A673 (cell line): ENCODE results near the gene PTGDR. TPM values are rescaled to one million over a fixed set of nuclear protein-coding genes. Genes with fewer than 3 reads are reported as not detected.

Source experiments
- BruUV-seq: library from RNA; stranded (reverse); fragments of 400-500 nt; replicated peaks from 2 replicates; lab custom pipeline; 2021; lab: Mats Ljungman, UMichigan
- CTCF ChIA-PET: fragments of 300-600 bp; sonication (Branson Sonifier 250); formaldehyde crosslinking; loops from one replicate; lab custom pipeline; 2022; ENCODE audit warnings: antibody characterized with exemption; lab: Charles Lee
- POLR2A ChIA-PET: fragments of 300-600 bp; sonication (Branson Sonifier 250); formaldehyde crosslinking; loops from one replicate; lab custom pipeline; 2022; ENCODE audit warnings: antibody characterized with exemption; ENCODE audit not compliant: low non-redundant PET; lab: Charles Lee
- DNase-seq: peaks from one replicate; pipeline ENCODE4 v3.0.0-alpha.2; 2015; ENCODE audit warnings: low spot score
- H3K27ac ChIP-seq: fragments of 200-600 bp; sonication (generic); 2 replicates; pipeline ENCODE4 v1.5.1; 2016; ENCODE audit warnings: mixed run types, low read depth, mild to moderate bottlenecking, mixed read lengths, antibody characterized with exemption, low read length; ENCODE audit not compliant: poor library complexity, severe bottlenecking
- H3K27me3 ChIP-seq: fragments of 200-600 bp; sonication (generic); replicated peaks from 2 replicates; pipeline ENCODE4 v1.6.1; 2017; ENCODE audit warnings: mixed run types, low read depth, mild to moderate bottlenecking, mixed read lengths, antibody characterized with exemption, low read length; ENCODE audit not compliant: insufficient read depth, poor library complexity
- H3K36me3 ChIP-seq: fragments of 200-600 bp; sonication (generic); 2 replicates; pipeline ENCODE4 v1.6.1; 2016; ENCODE audit warnings: mixed run types, mild to moderate bottlenecking, mixed read lengths, antibody characterized with exemption, low read length; ENCODE audit not compliant: insufficient read depth, poor library complexity, severe bottlenecking
- H3K4me1 ChIP-seq: fragments of 200-600 bp; sonication (generic); 2 replicates; pipeline ENCODE4 v1.6.1; 2017; ENCODE audit warnings: mixed run types, mild to moderate bottlenecking, mixed read lengths, antibody characterized with exemption, low read length; ENCODE audit not compliant: insufficient read depth, poor library complexity, severe bottlenecking
- H3K4me3 ChIP-seq: fragments of 200-600 bp; sonication (generic); 2 replicates; pipeline ENCODE4 v1.5.1; 2016; ENCODE audit warnings: low read depth, mixed run types, mild to moderate bottlenecking, mixed read lengths, low read length; ENCODE audit not compliant: poor library complexity, severe bottlenecking
- H3K9me3 ChIP-seq: fragments of 200-600 bp; sonication (generic); 2 replicates; pipeline ENCODE4 v1.6.1; 2016; ENCODE audit warnings: mixed run types, low read depth, mild to moderate bottlenecking, mixed read lengths, antibody characterized with exemption, low read length; ENCODE audit not compliant: poor library complexity, severe bottlenecking
- EZH2 ChIP-seq: fragments of 200-600 bp; sonication (generic); IDR thresholded peaks from 2 replicates; pipeline ENCODE4 v1.6.1; 2017; ENCODE audit warnings: borderline replicate concordance, low read depth, mild to moderate bottlenecking, mixed read lengths, antibody characterized with exemption, low read length; ENCODE audit not compliant: poor library complexity, severe bottlenecking
- intact Hi-C: fragments of 100-400 bp; cut with micrococcal nuclease; formaldehyde crosslinking; loops from one replicate; pipeline ENCODE4 v1.10.0; 2022; ENCODE audit not compliant: unreplicated experiment
- total RNA-seq: library from RNA; stranded (reverse); gene quantifications from 2 replicates; pipeline ENCODE4 v1.2.3, GENCODE V29; 2021
- TF ChIP-seq, protein P1 (sequence below): fragments of 300-800, 200-600 bp; sonication (generic); conservative IDR thresholded peaks from 2 replicates; pipeline ENCODE4 v1.5.1; 2017; ENCODE audit warnings: low read depth, mild to moderate bottlenecking, antibody characterized with exemption, low read length, moderate library complexity, mixed read lengths

PTGDR gene
- total RNA-seq, 1 experiment from 2014 or later, result not detected

DNA sequence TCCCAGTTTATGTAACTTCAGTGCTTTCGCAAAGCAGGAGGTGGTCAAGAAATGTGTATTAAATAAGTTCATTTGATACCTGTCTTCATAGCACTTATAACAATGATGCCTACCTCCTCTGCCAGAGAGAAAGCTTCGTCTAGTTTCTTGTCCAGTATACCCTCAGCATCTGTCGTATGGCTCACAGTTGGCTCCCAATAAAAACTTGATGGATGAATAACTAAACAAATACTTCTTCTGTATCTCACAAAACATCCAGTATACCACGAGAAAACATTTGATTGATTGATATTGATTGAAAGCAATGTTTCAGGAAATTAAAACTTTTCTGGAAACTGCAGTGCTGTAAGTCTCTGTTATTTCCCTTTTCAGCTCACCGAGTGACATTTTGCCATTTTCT, 26.9 kb upstream of the PTGDR start:
- no TSS peak for BruUV-seq
- intact Hi-C loops, result no loop called here
- no peak for DNase-seq
- Histone ChIP-seq H3K27ac (no peak overlapping the region), H3K9me3 (no peaks in the 10 kb centered on the region), H3K27me3 (peaks cover 35% of the 10 kb centered on the region), H3K4me3 (no peak overlapping the region), H3K36me3 (no peaks in the 10 kb centered on the region), H3K4me1 (no peaks in the 10 kb centered on the region)
- POLR2A ChIA-PET, result no interaction called here
- CTCF ChIA-PET, result no interaction called here
- TF ChIP-seq, protein P1, sequence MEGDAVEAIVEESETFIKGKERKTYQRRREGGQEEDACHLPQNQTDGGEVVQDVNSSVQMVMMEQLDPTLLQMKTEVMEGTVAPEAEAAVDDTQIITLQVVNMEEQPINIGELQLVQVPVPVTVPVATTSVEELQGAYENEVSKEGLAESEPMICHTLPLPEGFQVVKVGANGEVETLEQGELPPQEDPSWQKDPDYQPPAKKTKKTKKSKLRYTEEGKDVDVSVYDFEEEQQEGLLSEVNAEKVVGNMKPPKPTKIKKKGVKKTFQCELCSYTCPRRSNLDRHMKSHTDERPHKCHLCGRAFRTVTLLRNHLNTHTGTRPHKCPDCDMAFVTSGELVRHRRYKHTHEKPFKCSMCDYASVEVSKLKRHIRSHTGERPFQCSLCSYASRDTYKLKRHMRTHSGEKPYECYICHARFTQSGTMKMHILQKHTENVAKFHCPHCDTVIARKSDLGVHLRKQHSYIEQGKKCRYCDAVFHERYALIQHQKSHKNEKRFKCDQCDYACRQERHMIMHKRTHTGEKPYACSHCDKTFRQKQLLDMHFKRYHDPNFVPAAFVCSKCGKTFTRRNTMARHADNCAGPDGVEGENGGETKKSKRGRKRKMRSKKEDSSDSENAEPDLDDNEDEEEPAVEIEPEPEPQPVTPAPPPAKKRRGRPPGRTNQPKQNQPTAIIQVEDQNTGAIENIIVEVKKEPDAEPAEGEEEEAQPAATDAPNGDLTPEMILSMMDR, result no peak
- no peak for TF ChIP-seq EZH2

DNA sequence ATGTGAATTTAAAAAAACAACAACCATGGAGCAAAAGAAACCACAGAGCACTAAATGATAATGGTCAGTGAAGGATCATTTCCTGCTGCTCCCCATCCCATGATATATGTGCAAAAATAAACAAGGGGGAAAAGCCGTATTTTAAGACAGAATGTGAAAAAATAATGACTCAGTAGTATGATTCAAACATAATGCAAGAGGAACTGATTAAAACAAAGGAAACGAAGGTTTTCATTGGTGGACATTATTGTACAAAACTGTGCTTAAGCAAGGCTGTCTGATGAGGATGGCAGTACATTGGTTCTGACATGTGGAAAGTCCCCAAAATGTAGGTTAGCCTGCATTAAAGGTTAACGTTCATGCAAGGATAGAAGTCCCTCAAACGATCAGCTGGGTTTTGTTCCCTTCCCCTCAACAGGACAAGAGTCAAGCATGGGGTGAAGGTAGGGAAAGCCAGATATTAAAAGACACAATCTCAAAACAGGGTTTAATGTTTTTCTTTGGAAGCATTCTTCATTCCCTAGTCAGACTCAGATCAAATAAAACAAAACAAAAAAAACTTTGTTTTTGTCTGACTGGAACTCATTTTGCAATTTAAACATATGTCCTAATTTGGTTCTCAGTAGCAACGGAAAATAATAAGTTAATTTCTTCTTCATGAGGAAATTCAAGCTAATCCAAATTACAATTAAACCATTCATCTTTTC, 26.3 kb upstream of the PTGDR start:
- POLR2A ChIA-PET, result no interaction called here
- Histone ChIP-seq H3K36me3 (no peaks in the 10 kb centered on the region), H3K27me3 (peaks cover 35% of the 10 kb centered on the region), H3K27ac (no peak overlapping the region), H3K9me3 (no peaks in the 10 kb centered on the region), H3K4me3 (no peak overlapping the region), H3K4me1 (no peaks in the 10 kb centered on the region)
- no peak for TF ChIP-seq EZH2
- TF ChIP-seq, protein P1, result no peak
- BruUV-seq, result no TSS peak
- CTCF ChIA-PET, result no interaction called here
- intact Hi-C loops, result no loop called here
- DNase-seq, result no peak

DNA sequence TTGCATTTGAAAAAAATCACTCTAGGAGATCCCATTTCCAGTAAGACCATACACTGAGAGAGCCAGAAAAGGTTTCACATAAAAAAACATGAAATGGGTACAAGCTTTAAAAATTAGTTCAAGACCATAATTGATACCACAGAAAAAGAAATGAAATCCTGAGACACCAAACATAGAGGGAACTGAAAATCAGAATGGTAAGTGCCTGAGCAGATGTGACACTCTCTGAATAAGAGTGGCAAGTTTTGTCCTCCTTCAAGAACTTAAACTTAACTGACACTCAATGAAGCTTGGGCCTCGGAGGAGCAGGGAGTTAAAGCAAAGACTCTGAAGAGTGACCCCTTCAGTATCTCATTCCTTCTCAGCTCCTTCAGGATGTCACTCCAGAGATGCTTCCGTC, 23.2 kb upstream of the PTGDR start:
- Histone ChIP-seq H3K27ac (no peak overlapping the region), H3K4me3 (no peak overlapping the region), H3K4me1 (no peaks in the 10 kb centered on the region), H3K36me3 (no peaks in the 10 kb centered on the region), H3K27me3 (peaks cover 23% of the 10 kb centered on the region), H3K9me3 (no peaks in the 10 kb centered on the region)
- ChIA-PET POLR2A (no interaction called here), CTCF (no interaction called here)
- TF ChIP-seq, protein P1, result no peak
- TF ChIP-seq EZH2, result no peak
- DNase-seq, result no peak
- intact Hi-C loops, result no loop called here
- BruUV-seq, result no TSS peak
